Measurements from ENCODE around the gene SPRED2.

- no peak for TF ChIP-seq POLR2A (IDR thresholded peaks at IDR 0.05)
- TF ChIP-seq, protein P1, sequence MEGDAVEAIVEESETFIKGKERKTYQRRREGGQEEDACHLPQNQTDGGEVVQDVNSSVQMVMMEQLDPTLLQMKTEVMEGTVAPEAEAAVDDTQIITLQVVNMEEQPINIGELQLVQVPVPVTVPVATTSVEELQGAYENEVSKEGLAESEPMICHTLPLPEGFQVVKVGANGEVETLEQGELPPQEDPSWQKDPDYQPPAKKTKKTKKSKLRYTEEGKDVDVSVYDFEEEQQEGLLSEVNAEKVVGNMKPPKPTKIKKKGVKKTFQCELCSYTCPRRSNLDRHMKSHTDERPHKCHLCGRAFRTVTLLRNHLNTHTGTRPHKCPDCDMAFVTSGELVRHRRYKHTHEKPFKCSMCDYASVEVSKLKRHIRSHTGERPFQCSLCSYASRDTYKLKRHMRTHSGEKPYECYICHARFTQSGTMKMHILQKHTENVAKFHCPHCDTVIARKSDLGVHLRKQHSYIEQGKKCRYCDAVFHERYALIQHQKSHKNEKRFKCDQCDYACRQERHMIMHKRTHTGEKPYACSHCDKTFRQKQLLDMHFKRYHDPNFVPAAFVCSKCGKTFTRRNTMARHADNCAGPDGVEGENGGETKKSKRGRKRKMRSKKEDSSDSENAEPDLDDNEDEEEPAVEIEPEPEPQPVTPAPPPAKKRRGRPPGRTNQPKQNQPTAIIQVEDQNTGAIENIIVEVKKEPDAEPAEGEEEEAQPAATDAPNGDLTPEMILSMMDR (IDR thresholded peaks at IDR 0.05) = no peak
These were observed 113.2 kb downstream of the SPRED2 start for GRCh38 chr2:65319072-65319673.

Measured in esophagus squamous epithelium (tissue), 4 donors.